PC-3 (cell line): ENCODE results near the gene GTF3C2.

Experiments used
- EZH2 ChIP-seq: fragments of 300-600 bp; sonication (generic); IDR thresholded peaks from one replicate; pipeline ENCODE4 v1.6.1; 2017; ENCODE audit warnings: antibody characterized with exemption, mild to moderate bottlenecking, low read length; ENCODE audit not compliant: unreplicated experiment
- EZH2phosphoT487 ChIP-seq: fragments of 300-600 bp; sonication (generic); IDR thresholded peaks from 2 replicates; pipeline ENCODE4 v1.6.1; 2018; ENCODE audit warnings: mild to moderate bottlenecking, antibody characterized with exemption, low read length, borderline replicate concordance
- TF ChIP-seq, protein P1 (sequence below): fragments of 300-600 bp; sonication (generic); conservative IDR thresholded peaks from 2 replicates; pipeline ENCODE4 v1.5.1; 2017; ENCODE audit warnings: antibody characterized with exemption, low read depth, mild to moderate bottlenecking, low read length

DNA sequence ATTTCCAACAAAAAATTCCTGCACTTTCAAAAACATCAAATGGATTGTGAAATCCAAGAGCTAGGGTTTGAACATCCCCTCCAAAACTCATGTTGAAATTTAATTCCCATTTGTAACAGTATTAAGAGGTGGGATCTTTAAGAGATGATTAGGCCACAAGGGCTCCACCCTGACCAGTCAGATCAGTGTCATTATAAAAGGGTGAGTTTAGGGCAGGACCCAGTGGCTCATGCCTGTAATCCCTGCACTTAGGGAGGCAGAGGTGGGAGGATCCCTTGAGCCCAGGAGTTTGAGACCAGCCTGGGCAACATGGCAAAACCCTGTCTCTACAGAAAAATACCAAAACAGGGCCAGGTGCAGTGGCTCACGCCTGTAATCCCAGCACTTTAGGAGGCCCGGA, 8.9 kb downstream of the GTF3C2 start:
- TF ChIP-seq, protein P1, sequence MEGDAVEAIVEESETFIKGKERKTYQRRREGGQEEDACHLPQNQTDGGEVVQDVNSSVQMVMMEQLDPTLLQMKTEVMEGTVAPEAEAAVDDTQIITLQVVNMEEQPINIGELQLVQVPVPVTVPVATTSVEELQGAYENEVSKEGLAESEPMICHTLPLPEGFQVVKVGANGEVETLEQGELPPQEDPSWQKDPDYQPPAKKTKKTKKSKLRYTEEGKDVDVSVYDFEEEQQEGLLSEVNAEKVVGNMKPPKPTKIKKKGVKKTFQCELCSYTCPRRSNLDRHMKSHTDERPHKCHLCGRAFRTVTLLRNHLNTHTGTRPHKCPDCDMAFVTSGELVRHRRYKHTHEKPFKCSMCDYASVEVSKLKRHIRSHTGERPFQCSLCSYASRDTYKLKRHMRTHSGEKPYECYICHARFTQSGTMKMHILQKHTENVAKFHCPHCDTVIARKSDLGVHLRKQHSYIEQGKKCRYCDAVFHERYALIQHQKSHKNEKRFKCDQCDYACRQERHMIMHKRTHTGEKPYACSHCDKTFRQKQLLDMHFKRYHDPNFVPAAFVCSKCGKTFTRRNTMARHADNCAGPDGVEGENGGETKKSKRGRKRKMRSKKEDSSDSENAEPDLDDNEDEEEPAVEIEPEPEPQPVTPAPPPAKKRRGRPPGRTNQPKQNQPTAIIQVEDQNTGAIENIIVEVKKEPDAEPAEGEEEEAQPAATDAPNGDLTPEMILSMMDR, result no peak
- TF ChIP-seq EZH2 (no peak), EZH2phosphoT487 (no peak)
